Prostate gland (tissue), 2 donors: ENCODE measurements around the gene WDR73. TPM values are rescaled to one million over a fixed set of nuclear protein-coding genes. Genes with fewer than 3 reads are reported as not detected.
"Not testable (repeated sequence)": the region's sequence is repeated elsewhere in the genome, so short reads cannot be mapped to it uniquely, and the experiment has no call there.

ENCODE experiments used
- DNase-seq: peaks from one replicate; pipeline ENCODE4 v3.0.0-alpha.2; 2019; ENCODE audit warnings: low spot score
- H3K27ac ChIP-seq, 2 donors: fragments of 200-600 bp; sonication (generic); 2 replicates each; pipeline ENCODE4 v1.5.1; 2017 to 2019
- H3K27me3 ChIP-seq: fragments of 200-600 bp; sonication (generic); replicated peaks from 2 replicates; pipeline ENCODE4 v1.5.1; 2019; ENCODE audit not compliant: insufficient read depth
- H3K36me3 ChIP-seq, 2 donors: fragments of 200-600 bp; sonication (generic); 1 replicate in 1 of 2; 2 replicates in 1 of 2; pipeline versions ENCODE4 v1.5.1 to v1.8.1; 2017 to 2019
- H3K4me1 ChIP-seq: fragments of 200-600 bp; sonication (generic); replicated peaks from 2 replicates; pipeline ENCODE4 v1.5.1; 2019
- H3K4me3 ChIP-seq, 2 donors: fragments of 200-600 bp; sonication (generic); 2 replicates each; pipeline ENCODE4 v1.5.1; 2017 to 2019
- H3K9me3 ChIP-seq: fragments of 200-600 bp; sonication (generic); 2 replicates; pipeline ENCODE4 v1.5.1; 2017
- POLR2A ChIP-seq: fragments of 450-650 bp; IDR thresholded peaks from one replicate; pipeline ENCODE4 v1.6.1; 2016; ENCODE audit warnings: antibody characterized with exemption, mild to moderate bottlenecking
- POLR2AphosphoS5 ChIP-seq: sonication (generic); formaldehyde crosslinking; IDR thresholded peaks from one replicate; pipeline ENCODE4 v1.6.1; 2017; ENCODE audit warnings: antibody characterized with exemption
- whole genome bisulfite sequencing: methylation state at CpG from one replicate; pipeline ENCODE4 v1.1.5; 2018; 5-methylcytosine and 5-hydroxymethylcytosine counted together
- intact Hi-C: fragments of 100-400 bp; cut with DNase I; formaldehyde crosslinking; loops from one replicate; pipeline ENCODE4 v1.14.2; 2022
- total RNA-seq, 2 donors: library from RNA; depleted of rRNA; stranded (reverse); fragments of >200 nt; gene quantifications; one replicate each; pipeline ENCODE4 v1.1.0, GENCODE V29; 2016
- TF ChIP-seq, protein P1 (sequence below), 4 experiments: fragments of 200-600 bp in 2 of 4; fragments of 450-650 bp in 2 of 4; sonication (generic) in 2 of 4; IDR thresholded peaks; 1 replicate in 3 of 4; 2 replicates in 1 of 4; pipeline ENCODE4 v1.5.1; 2016 to 2019; ENCODE audit warnings: antibody characterized with exemption in 4 of 4, mild to moderate bottlenecking in 2 of 4, moderate library complexity in 2 of 4

The WDR73 gene
- total RNA-seq, 2 donors from 2014 or later = 20.7 to 43.9 TPM

DNA sequence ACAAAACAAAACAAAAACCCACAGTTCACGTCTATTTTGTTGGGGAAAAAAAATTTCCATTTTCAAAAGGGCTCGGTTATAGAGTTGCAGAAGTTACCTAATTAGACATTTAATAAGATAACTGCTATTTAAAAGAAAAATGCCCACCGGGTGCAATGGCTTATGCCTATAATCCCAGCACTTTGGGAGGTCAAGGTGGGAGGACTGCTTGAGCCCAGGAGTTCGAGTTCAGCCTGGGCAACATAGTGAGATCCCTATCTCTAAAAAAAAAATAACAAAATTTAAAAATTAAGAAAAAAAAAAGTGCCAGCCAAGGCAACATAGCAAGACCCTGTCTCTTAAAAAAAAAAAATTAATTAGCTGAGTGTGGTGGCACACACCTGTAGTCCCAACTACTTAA lies 42.7 kb upstream of the WDR73 start:
- Histone ChIP-seq H3K4me3 (no peak overlapping the region), H3K9me3 (no peaks in the 10 kb centered on the region), H3K27me3 (no peaks in the 10 kb centered on the region), H3K27ac (no peak overlapping the region), H3K36me3 (no peaks in the 10 kb centered on the region), H3K4me1 (no peaks in the 10 kb centered on the region)
- intact Hi-C loops = no loop called here
- no peak for DNase-seq
- TF ChIP-seq POLR2A = no peak
- TF ChIP-seq POLR2AphosphoS5 = no peak
- TF ChIP-seq, protein P1, sequence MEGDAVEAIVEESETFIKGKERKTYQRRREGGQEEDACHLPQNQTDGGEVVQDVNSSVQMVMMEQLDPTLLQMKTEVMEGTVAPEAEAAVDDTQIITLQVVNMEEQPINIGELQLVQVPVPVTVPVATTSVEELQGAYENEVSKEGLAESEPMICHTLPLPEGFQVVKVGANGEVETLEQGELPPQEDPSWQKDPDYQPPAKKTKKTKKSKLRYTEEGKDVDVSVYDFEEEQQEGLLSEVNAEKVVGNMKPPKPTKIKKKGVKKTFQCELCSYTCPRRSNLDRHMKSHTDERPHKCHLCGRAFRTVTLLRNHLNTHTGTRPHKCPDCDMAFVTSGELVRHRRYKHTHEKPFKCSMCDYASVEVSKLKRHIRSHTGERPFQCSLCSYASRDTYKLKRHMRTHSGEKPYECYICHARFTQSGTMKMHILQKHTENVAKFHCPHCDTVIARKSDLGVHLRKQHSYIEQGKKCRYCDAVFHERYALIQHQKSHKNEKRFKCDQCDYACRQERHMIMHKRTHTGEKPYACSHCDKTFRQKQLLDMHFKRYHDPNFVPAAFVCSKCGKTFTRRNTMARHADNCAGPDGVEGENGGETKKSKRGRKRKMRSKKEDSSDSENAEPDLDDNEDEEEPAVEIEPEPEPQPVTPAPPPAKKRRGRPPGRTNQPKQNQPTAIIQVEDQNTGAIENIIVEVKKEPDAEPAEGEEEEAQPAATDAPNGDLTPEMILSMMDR (IDR thresholded peaks at IDR 0.05) = no peak
- WGBS = 80% methylated on average over 4 of the region's 4 CpGs

GRCh38 chr15:84690342-84690741 lies 36.3 kb upstream of the WDR73 start:
- WGBS = 95% methylated on average over 8 of the region's 8 CpGs
- intact Hi-C loops = no loop called here
- Histone ChIP-seq H3K4me3 (no peak overlapping the region), H3K27ac (no peak overlapping the region), H3K4me1 (no peaks in the 10 kb centered on the region), H3K36me3 (no peaks in the 10 kb centered on the region), H3K27me3 (no peaks in the 10 kb centered on the region), H3K9me3 (no peaks in the 10 kb centered on the region)
- no peak for DNase-seq
- TF ChIP-seq POLR2A (no peak), POLR2AphosphoS5 (no peak)
- TF ChIP-seq, protein P1 (IDR thresholded peaks at IDR 0.05) = no peak

- 98% methylated on average over 4 of the region's 4 CpGs for WGBS
- Histone ChIP-seq H3K27me3 (no peaks in the 10 kb centered on the region), H3K9me3 (no peaks in the 10 kb centered on the region), H3K4me1 (no peaks in the 10 kb centered on the region), H3K36me3 (no peaks in the 10 kb centered on the region), H3K27ac (no peak overlapping the region), H3K4me3 (no peak overlapping the region)
- TF ChIP-seq POLR2A (no peak), POLR2AphosphoS5 (no peak)
- TF ChIP-seq, protein P1 (IDR thresholded peaks at IDR 0.05) = no peak
- intact Hi-C loops = no loop called here
- no peak for DNase-seq
Observed at GRCh38 chr15:84689858-84690257, 35.8 kb upstream of the WDR73 start.

- H3K27me3 ChIP-seq, H3K27ac ChIP-seq, H3K9me3 ChIP-seq, intact Hi-C loops, DNase-seq, H3K4me3 ChIP-seq, H3K4me1 ChIP-seq, H3K36me3 ChIP-seq: not testable (repeated sequence)
- WGBS = 92% methylated on average over 7 of the region's 7 CpGs
Observed at GRCh38 chr15:84686446-84686845, 32.4 kb upstream of the WDR73 start.

GRCh38 chr15:84685304-84685703 lies 31.2 kb upstream of the WDR73 start:
- Histone ChIP-seq H3K36me3 (peaks cover 0 to 4% of the 10 kb centered on the region in 2 donors), H3K4me3 (no peak overlapping the region), H3K27me3 (no peaks in the 10 kb centered on the region), H3K9me3 (no peaks in the 10 kb centered on the region), H3K4me1 (no peaks in the 10 kb centered on the region), H3K27ac (no peak overlapping the region)
- intact Hi-C loops = no loop called here
- TF ChIP-seq POLR2A (no peak), POLR2AphosphoS5 (no peak)
- TF ChIP-seq, protein P1 (IDR thresholded peaks at IDR 0.05) = no peak
- no peak for DNase-seq
- WGBS = 87% methylated on average over 5 of the region's 5 CpGs
